ENCODE measurements around the gene POLH. TPM values are rescaled to one million over a fixed set of nuclear protein-coding genes. Genes with fewer than 3 reads are reported as not detected.

POLH gene
- total and polyA plus RNA-seq, 9 of the 15 experiments (the other 6 are each of a cell fraction or from before 2014, with no cell fraction given): 5.8 to 31.6 (median 20.6) TPM

DNA sequence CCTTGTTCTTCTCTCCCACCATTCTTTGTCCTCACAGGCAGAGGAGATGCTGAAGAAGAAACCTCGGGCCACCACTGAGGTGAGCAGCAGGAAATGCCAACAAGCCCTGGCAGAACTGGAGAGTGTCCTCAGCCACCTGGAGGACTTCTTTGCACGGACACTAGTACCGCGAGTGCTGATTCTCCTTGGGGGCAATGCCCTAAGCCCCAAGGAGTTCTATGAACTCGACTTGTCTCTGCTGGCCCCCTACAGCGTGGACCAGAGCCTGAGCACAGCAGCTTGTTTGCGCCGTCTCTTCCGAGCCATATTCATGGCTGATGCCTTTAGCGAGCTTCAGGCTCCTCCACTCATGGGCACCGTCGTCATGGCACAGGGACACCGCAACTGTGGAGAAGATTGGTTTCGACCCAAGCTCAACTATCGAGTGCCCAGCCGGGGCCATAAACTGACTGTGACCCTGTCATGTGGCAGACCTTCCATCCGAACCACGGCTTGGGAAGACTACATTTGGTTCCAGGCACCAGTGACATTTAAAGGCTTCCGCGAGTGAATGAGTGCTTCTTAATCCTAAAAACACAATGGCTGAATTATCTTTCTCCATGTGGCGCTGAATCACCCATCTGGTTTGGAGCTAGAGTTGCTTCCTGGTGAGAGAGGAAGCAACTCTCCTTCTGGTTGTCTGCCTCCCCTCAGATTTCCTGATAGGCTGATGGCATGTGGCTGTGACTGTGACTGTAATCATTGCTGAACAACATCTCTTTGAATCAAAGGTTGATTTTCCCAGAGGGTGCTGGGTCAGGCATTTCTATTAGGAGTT is 64.2 kb downstream of the POLH start (continued):
- TF ChIP-seq FOXK2 (conservative IDR thresholded peaks at IDR 0.05 in 1 of 2, IDR thresholded peaks at IDR 0.05 in 1 of 2; ENCODE audit: low read depth in 2 of 2): peak; percentile 43 to 44; a peak in 2 of 4 replicates
- no peak for TF ChIP-seq SNRNP70 (optimal IDR thresholded peaks at IDR 0.05; ENCODE audit: low read depth, low read length)
- peak in 1 of 2 experiments; percentile 90; a peak in 3 of 4 replicates for TF ChIP-seq ETV6 (IDR thresholded peaks at IDR 0.05; ENCODE audit: borderline replicate concordance in 1 of 2, low read depth in 2 of 2, low read length in 1 of 2)
- no peak for TF ChIP-seq ETV6 (CRISPR knock-in tag; IDR thresholded peaks at IDR 0.05; ENCODE audit: borderline replicate concordance)
- no peak for TF ChIP-seq SREBF1 (IDR thresholded peaks at IDR 0.05; ENCODE audit: borderline replicate concordance, low read depth, low read length)
- no peak for TF ChIP-seq CTCFL (IDR thresholded peaks at IDR 0.05; ENCODE audit: borderline replicate concordance, insufficient read depth, low read depth, low read length, poor library complexity, severe bottlenecking)
- TF ChIP-seq PTRF (tag; IDR thresholded peaks at IDR 0.05): peak; percentile 30; the same call in 1 of the 2 replicates
- TF ChIP-seq, protein P1, sequence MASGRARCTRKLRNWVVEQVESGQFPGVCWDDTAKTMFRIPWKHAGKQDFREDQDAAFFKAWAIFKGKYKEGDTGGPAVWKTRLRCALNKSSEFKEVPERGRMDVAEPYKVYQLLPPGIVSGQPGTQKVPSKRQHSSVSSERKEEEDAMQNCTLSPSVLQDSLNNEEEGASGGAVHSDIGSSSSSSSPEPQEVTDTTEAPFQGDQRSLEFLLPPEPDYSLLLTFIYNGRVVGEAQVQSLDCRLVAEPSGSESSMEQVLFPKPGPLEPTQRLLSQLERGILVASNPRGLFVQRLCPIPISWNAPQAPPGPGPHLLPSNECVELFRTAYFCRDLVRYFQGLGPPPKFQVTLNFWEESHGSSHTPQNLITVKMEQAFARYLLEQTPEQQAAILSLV (tag; IDR thresholded peaks at IDR 0.05): no peak
- peak; percentile 42; the same call in 1 of the 2 replicates for TF ChIP-seq VEZF1 (CRISPR knock-in tag; IDR thresholded peaks at IDR 0.05)
- no peak for TF ChIP-seq RAD51 (IDR thresholded peaks at IDR 0.05; ENCODE audit: borderline replicate concordance, low read depth)
- TF ChIP-seq NCOA1 (IDR thresholded peaks at IDR 0.05; ENCODE audit: low read depth): no peak
- TF ChIP-seq MAX (CRISPR knock-in tag; IDR thresholded peaks at IDR 0.05): peak; percentile 80
- 0 out of 2 replicates have a peak, but pooled peaks have one; percentile 6 for TF ChIP-seq ZNF316 (IDR thresholded peaks at IDR 0.05)
- TF ChIP-seq ATF1 (CRISPR knock-in tag; IDR thresholded peaks at IDR 0.05): no peak
- peak; percentile 25 for TF ChIP-seq ATF1 (tag; IDR thresholded peaks at IDR 0.05)
- no peak for TF ChIP-seq MXI1 (IDR thresholded peaks at IDR 0.05; ENCODE audit: low read depth, low read length)
- TF ChIP-seq ZZZ3 (IDR thresholded peaks at IDR 0.05): no peak
- no peak for TF ChIP-seq CCAR2 (IDR thresholded peaks at IDR 0.05; ENCODE audit: low read depth, low read length)
- TF ChIP-seq, protein P2, sequence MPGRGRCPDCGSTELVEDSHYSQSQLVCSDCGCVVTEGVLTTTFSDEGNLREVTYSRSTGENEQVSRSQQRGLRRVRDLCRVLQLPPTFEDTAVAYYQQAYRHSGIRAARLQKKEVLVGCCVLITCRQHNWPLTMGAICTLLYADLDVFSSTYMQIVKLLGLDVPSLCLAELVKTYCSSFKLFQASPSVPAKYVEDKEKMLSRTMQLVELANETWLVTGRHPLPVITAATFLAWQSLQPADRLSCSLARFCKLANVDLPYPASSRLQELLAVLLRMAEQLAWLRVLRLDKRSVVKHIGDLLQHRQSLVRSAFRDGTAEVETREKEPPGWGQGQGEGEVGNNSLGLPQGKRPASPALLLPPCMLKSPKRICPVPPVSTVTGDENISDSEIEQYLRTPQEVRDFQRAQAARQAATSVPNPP (IDR thresholded peaks at IDR 0.05; ENCODE audit: borderline replicate concordance, insufficient read depth, insufficient read length): no peak
- TF ChIP-seq HLTF (IDR thresholded peaks at IDR 0.05): no peak
- TF ChIP-seq ZNF184 (CRISPR knock-in tag; IDR thresholded peaks at IDR 0.05): no peak
- TF ChIP-seq CBFB (CRISPR knock-in tag; IDR thresholded peaks at IDR 0.05): no peak
- TF ChIP-seq ZNF780A (CRISPR knock-in tag; IDR thresholded peaks at IDR 0.05): no peak
- no peak for TF ChIP-seq ZNF384 (IDR thresholded peaks at IDR 0.05; ENCODE audit: low read depth, low read length)
